ENCODE measurements around the gene QPCTL.
A peak's percentile ranks its signal among the peaks of the same experiment; 100 is the strongest.

DNA sequence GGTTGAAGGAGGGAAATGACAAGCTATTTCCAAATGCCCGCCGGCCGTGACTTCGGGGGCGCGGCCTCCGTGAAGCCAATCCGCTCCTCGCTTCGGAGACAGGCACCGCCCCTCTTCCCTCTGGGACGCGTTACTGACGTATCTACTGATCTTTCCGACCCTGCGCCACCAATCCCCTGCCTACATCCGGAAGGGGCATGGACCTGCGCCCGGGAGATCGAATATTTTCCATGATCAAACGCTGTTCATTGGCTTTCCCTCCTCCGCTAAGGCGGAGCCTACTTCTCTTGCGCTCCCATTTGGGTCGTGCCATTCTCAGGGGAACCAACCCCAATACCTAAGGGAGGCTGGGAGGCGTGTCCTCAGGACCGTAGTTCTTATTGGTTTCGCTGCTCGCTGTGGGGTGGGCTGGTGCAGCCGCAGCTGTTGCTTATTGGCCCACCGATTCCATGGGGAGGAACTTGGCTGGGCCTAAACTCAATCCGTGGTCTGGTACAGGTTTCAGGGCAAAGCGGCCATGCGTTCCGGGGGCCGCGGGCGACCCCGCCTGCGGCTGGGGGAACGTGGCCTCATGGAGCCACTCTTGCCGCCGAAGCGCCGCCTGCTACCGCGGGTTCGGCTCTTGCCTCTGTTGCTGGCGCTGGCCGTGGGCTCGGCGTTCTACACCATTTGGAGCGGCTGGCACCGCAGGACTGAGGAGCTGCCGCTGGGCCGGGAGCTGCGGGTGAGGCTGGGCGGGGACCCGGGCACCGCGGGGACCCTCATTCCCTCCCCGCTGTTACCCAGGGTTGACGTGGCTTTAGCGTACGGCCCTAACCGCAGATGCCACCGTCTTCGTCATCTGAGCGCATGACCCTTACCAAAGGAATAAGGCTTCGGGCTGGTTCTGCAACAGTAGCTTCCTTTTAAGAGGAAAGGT lies at the start of gene QPCTL:
- TF ChIP-seq, protein P1, sequence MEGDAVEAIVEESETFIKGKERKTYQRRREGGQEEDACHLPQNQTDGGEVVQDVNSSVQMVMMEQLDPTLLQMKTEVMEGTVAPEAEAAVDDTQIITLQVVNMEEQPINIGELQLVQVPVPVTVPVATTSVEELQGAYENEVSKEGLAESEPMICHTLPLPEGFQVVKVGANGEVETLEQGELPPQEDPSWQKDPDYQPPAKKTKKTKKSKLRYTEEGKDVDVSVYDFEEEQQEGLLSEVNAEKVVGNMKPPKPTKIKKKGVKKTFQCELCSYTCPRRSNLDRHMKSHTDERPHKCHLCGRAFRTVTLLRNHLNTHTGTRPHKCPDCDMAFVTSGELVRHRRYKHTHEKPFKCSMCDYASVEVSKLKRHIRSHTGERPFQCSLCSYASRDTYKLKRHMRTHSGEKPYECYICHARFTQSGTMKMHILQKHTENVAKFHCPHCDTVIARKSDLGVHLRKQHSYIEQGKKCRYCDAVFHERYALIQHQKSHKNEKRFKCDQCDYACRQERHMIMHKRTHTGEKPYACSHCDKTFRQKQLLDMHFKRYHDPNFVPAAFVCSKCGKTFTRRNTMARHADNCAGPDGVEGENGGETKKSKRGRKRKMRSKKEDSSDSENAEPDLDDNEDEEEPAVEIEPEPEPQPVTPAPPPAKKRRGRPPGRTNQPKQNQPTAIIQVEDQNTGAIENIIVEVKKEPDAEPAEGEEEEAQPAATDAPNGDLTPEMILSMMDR (IDR thresholded peaks at IDR 0.05), result no peak
- TF ChIP-seq POLR2AphosphoS5 (IDR thresholded peaks at IDR 0.05), result peak; percentile 63 to 86 (median 85)
- TF ChIP-seq POLR2A (IDR thresholded peaks at IDR 0.05), result peak; percentile 75
- TF ChIP-seq EP300 (IDR thresholded peaks at IDR 0.05; ENCODE audit: low read depth), result no peak
